ENCODE measurements around the gene GALNT10. TPM values are rescaled to one million over a fixed set of nuclear protein-coding genes. Genes with fewer than 3 reads are reported as not detected.
A peak's percentile ranks its signal among the peaks of the same experiment; 100 is the strongest.

GALNT10 gene
- total and polyA plus RNA-seq, 2 of the 8 experiments (the other 6 are each of a cell fraction or from before 2014, with no cell fraction given), result 4.6 to 15.5 TPM

- H3K4me3 ChIP-seq (ENCODE audit: extremely low read depth in 1 of 4, insufficient read depth in 2 of 4, low read depth in 3 of 4, low read length in 4 of 4), result no peak overlapping the region
- H3K4me2 ChIP-seq (ENCODE audit: insufficient read depth in 1 of 2, low read depth in 2 of 2, low read length in 2 of 2), result no peak overlapping the region
- H4K91ac ChIP-seq (replicated peaks; ENCODE audit: insufficient read length, low read length), result no peak overlapping the region
- no peaks in the 10 kb centered on the region for H3K36me3 ChIP-seq (ENCODE audit: control insufficient read depth in 2 of 4, insufficient read depth in 4 of 4, low read length in 3 of 4)
- H3K79me2 ChIP-seq (ENCODE audit: control insufficient read depth in 1 of 2, insufficient read depth in 2 of 2, low read length in 2 of 2), result no peaks in the 10 kb centered on the region
- H2AFZ ChIP-seq (ENCODE audit: low read length), result no peak overlapping the region
- H3K9ac ChIP-seq (replicated peaks in 1 of 4; ENCODE audit: extremely low read depth in 1 of 4, low read depth in 3 of 4, low read length in 3 of 4), result no peak overlapping the region
- no peak overlapping the region for H3K18ac ChIP-seq (ENCODE audit: extremely low read depth, low read length)
- H3K56ac ChIP-seq (replicated peaks; ENCODE audit: insufficient read length, low read depth, low read length), result no peak overlapping the region
- H3K27me3 ChIP-seq (replicated peaks in 1 of 4; ENCODE audit: control insufficient read depth in 3 of 4, extremely low read depth in 1 of 4, insufficient read depth in 3 of 4, low read length in 3 of 4), result no peaks in the 10 kb centered on the region
- WGBS, 2 experiments (ENCODE audit: extremely low coverage in 1 of 2, insufficient coverage in 1 of 2, insufficient read length in 1 of 2, insufficient replicate concordance in 2 of 2, low coverage in 1 of 2, low lambda C conversion rate in 2 of 2, missing lambda C conversion rate in 1 of 2), result 79% methylated on average over 3 of the region's 3 CpGs; no CpG with 5 or more reads in 1 of the 2 experiments
- no peak for DNase-seq (ENCODE audit: low read depth in 1 of 2, low spot score in 2 of 2)
- POLR2A ChIA-PET (ENCODE audit: partially characterized antibody), result interaction anchor here (0.6 kb wide), 1 partner anchor 485 kb away, joined by 7 read pairs; no protein-coding TSS in a partner anchor
- H2AK5ac ChIP-seq (ENCODE audit: low read depth, low read length), result no peak overlapping the region
- H4K5ac ChIP-seq (ENCODE audit: insufficient read length, low read depth, low read length), result no peak overlapping the region
- peak overlapping the region; percentile 61; the same call in 1 of the 2 replicates for H2BK20ac ChIP-seq (ENCODE audit: low read length)
- no peak overlapping the region for H3K14ac ChIP-seq (ENCODE audit: insufficient read length)
- no peak overlapping the region for H3K27ac ChIP-seq (ENCODE audit: low read depth, low read length)
- CTCF ChIA-PET (ENCODE audit: partially characterized antibody), result interaction anchor here (0.6 to 1.6 kb wide), 5 partner anchors 11 to 321 kb away, joined by 3 to 5 read pairs (median 4); no protein-coding TSS in a partner anchor
- peaks cover 4 to 14% (median 7%) of the 10 kb centered on the region in 4 experiments for H3K4me1 ChIP-seq (replicated peaks in 1 of 4; ENCODE audit: control insufficient read depth in 3 of 4, insufficient read depth in 4 of 4, low read length in 3 of 4)
- H2BK12ac ChIP-seq (ENCODE audit: low read depth, low read length), result 0 out of 2 replicates have a peak overlapping the region, but pooled peaks have one; percentile 50
- no peak overlapping the region for H3K23ac ChIP-seq (ENCODE audit: insufficient read length)
- no peak overlapping the region for H2BK120ac ChIP-seq (replicated peaks; ENCODE audit: low read depth, low read length)
- H3K4ac ChIP-seq (replicated peaks; ENCODE audit: insufficient read length, low read depth, low read length), result no peak overlapping the region
- H4K20me1 ChIP-seq (replicated peaks in 1 of 2; ENCODE audit: control insufficient read depth in 1 of 2, insufficient read depth in 2 of 2, low read length in 2 of 2), result no peaks in the 10 kb centered on the region
- H2BK15ac ChIP-seq (ENCODE audit: low read length), result no peak overlapping the region
- H4K8ac ChIP-seq (ENCODE audit: extremely low read depth, insufficient read depth, low read length), result no peak overlapping the region
- no peaks in the 10 kb centered on the region for H3K79me1 ChIP-seq (ENCODE audit: low read depth, low read length)
- H3K23me2 ChIP-seq (ENCODE audit: low read depth, low read length), result no peaks in the 10 kb centered on the region
- FAIRE-seq, result no peak
- no peaks in the 10 kb centered on the region for H3K9me3 ChIP-seq (ENCODE audit: insufficient read depth in 2 of 2, low read depth in 1 of 2, low read length in 1 of 2)
- no peak overlapping the region; the same call in 1 of the 2 replicates for H2BK5ac ChIP-seq (ENCODE audit: low read depth, low read length)
- no peak for TF ChIP-seq SAP30 (IDR thresholded peaks at IDR 0.05; ENCODE audit: insufficient read depth, insufficient replicate concordance, low read length)
- no peak for TF ChIP-seq TBP (IDR thresholded peaks at IDR 0.05; ENCODE audit: low read depth, low read length)
- TF ChIP-seq RXRA (IDR thresholded peaks at IDR 0.05; ENCODE audit: insufficient read depth, low read depth, low read length), result no peak
- TF ChIP-seq BCL11A (IDR thresholded peaks at IDR 0.05; ENCODE audit: low read depth in 2 of 2, low read length in 2 of 2), result no peak
- no peak for TF ChIP-seq KDM1A (IDR thresholded peaks at IDR 0.05; ENCODE audit: borderline replicate concordance, low read length)
- TF ChIP-seq TEAD4 (IDR thresholded peaks at IDR 0.05; ENCODE audit: low read depth, low read length), result no peak
- TF ChIP-seq SP4 (IDR thresholded peaks at IDR 0.05; ENCODE audit: low read length), result no peak
- TF ChIP-seq EP300 (IDR thresholded peaks at IDR 0.05; ENCODE audit: borderline replicate concordance in 1 of 2, low read depth in 2 of 2, low read length in 2 of 2), result no peak
- TF ChIP-seq CTBP2 (IDR thresholded peaks at IDR 0.05; ENCODE audit: borderline replicate concordance, insufficient read depth, insufficient read length, low read length), result no peak
- TF ChIP-seq CHD1 (IDR thresholded peaks at IDR 0.05; ENCODE audit: low read depth, low read length), result no peak
- no peak for TF ChIP-seq PHF8 (conservative IDR thresholded peaks at IDR 0.05; ENCODE audit: low read depth, low read length)
- TF ChIP-seq RAD21 (IDR thresholded peaks at IDR 0.05 in 1 of 2, conservative IDR thresholded peaks at IDR 0.05 in 1 of 2; ENCODE audit: low read depth in 2 of 2, low read length in 2 of 2), result no peak
- no peak for TF ChIP-seq BACH1 (IDR thresholded peaks at IDR 0.05; ENCODE audit: low read length)
- TF ChIP-seq POLR2A (IDR thresholded peaks at IDR 0.05; ENCODE audit: control extremely low read depth in 1 of 2, low read depth in 2 of 2, low read length in 2 of 2), result no peak
These were observed 203.3 kb downstream of the GALNT10 start for GRCh38 chr5:154393850-154394249.
